Motor neuron (in vitro differentiated cells): ENCODE data around the gene ARL3. TPM values are rescaled to one million over a fixed set of nuclear protein-coding genes. Genes with fewer than 3 reads are reported as not detected.
A peak's percentile ranks its signal among the peaks of the same experiment; 100 is the strongest.
"Not testable (repeated sequence)": the region's sequence is repeated elsewhere in the genome, so short reads cannot be mapped to it uniquely, and the experiment has no call there.

ENCODE experiments used
- ATAC-seq, 8 experiments: fragments of 200-7000 bp; cut with Tn5 transposase; replicated peaks in 6 of 8; 2 replicates each; pipeline ENCODE4 v1.8.0; 2021; ENCODE audit warnings: mild to moderate bottlenecking in 8 of 8, moderate library complexity in 8 of 8
- H3K27ac ChIP-seq, 2 donors: fragments of 250-450 bp; sonication (Bioruptor Pico); 2 replicates each; pipeline ENCODE4 v1.9.0; 2021; ENCODE audit warnings: antibody characterized with exemption in 2 of 2, mild to moderate bottlenecking in 2 of 2, moderate library complexity in 1 of 2
- H3K4me1 ChIP-seq, 2 donors: fragments of 250-450 bp; sonication (Bioruptor Pico); replicated peaks in 1 of 2; 2 replicates each; pipeline ENCODE4 v1.6.1; 2021; ENCODE audit warnings: antibody characterized with exemption in 2 of 2, mild to moderate bottlenecking in 2 of 2, moderate library complexity in 1 of 2
- H3K4me3 ChIP-seq, 5 donors: fragments of 250-450 bp; sonication (Bioruptor Pico); 2 replicates each; pipeline ENCODE4 v1.9.0; 2021; ENCODE audit warnings: antibody characterized with exemption in 5 of 5, mild to moderate bottlenecking in 5 of 5, moderate library complexity in 4 of 5
- WGBS, 10 experiments: fragments of 450-650 bp; shearing (Covaris generic); methylation state at CpG; one replicate each; pipeline ENCODE4 v1.0.0; 2022; 5-methylcytosine and 5-hydroxymethylcytosine counted together
- in situ Hi-C, 9 experiments: fragments of 400-800 bp; cut with MboI; loops; one replicate each; pipeline ENCODE4 v1.15.0; 2021; ENCODE audit warnings: low sequenced_read_pairs in 9 of 9, low pct_unique_long_range_greater_than_20kb in 2 of 9; ENCODE audit not compliant: unreplicated experiment in 9 of 9
- total RNA-seq, 8 experiments: library from RNA; unstranded; fragments of 300-600 nt; gene quantifications; 2 replicates each; pipeline versions ENCODE4 v1.2.3 to v1.2.4, GENCODE V29; 2022

The ARL3 gene
- total RNA-seq, 8 experiments from 2014 or later: 4.9 to 29.8 (median 19.4) TPM

DNA sequence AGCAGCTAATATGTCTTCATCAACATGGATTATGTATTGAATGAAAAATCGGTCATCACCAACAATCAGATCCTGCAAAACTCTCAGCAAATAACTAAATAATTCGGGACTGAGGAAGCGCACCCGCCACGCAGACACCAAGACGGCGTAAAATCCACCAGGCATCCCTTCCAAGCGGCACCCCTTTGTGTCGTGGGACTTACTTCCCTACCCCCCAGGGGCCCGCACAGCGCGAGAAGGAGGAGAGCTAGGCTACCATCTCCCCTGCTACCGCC, 721 bp downstream of the ARL3 start:
- Histone ChIP-seq H3K4me3 (peak overlapping the region; percentile 66 to 95 (median 70)), H3K4me1 (peaks cover 18% of the 10 kb centered on the region in 2 donors), H3K27ac (peak overlapping the region; percentile 85 to 90)
- in situ Hi-C loops: no loop called here
- peak in 1 of 8 experiments; percentile 37 for ATAC-seq
- 0 to 4% (median 0%) methylated on average over 2 to 7 of the region's 13 CpGs; no CpG with 5 or more reads in 3 of the 10 experiments for WGBS, 10 experiments

DNA sequence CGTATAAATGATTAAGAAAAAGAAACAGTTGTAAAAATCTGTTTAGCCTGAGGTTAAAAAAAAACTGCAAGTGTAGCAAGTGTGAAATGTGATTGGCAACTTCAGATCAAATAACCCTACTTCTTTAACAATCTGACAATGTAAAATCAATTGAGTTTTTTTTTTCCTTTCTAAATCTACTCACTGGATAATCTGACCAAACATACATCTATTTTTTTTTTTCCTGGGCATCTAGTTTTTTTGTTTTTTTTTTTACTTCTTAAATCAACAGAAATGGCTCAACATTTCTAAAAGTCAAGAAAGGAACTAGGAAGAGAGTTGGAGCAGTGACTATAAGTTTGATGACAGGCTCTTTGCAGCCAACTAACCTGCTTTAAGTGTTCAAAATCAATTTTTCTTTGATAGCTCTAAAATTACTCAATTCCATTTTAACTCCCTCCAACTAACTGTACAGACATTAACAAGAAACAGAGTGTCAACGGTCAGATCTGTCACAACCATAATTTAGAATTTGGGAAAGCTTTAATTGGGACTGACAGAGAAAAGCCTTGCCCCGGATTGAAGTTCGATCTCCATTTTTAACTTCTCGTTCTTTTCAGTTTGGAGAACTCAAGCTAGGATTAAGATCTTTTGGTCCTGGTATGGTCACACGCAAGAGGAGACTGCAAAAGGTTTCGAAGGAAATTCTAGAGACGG, 1.2 kb downstream of the ARL3 start:
- ATAC-seq: no peak
- in situ Hi-C loops: no loop called here
- Histone ChIP-seq H3K4me3 (peak overlapping the region; percentile 66 to 95 (median 70)), H3K4me1 (peaks cover 13% of the 10 kb centered on the region in 2 donors), H3K27ac (peak overlapping the region; percentile 85 to 90)
- 0 to 60% (median 8%) methylated on average over 1 to 8 of the region's 8 CpGs for WGBS, 10 experiments

- no peak for ATAC-seq
- Histone ChIP-seq H3K4me1 (peaks cover 10 to 11% of the 10 kb centered on the region in 2 donors), H3K4me3 (no peak overlapping the region), H3K27ac (no peak overlapping the region)
- 43 to 92% (median 87%) methylated on average over 1 to 4 of the region's 4 CpGs; no CpG with 5 or more reads in 1 of the 10 experiments for WGBS, 10 experiments
- in situ Hi-C loops: no loop called here
Observed at GRCh38 chr10:102712089-102712488, 2.1 kb downstream of the ARL3 start.

DNA sequence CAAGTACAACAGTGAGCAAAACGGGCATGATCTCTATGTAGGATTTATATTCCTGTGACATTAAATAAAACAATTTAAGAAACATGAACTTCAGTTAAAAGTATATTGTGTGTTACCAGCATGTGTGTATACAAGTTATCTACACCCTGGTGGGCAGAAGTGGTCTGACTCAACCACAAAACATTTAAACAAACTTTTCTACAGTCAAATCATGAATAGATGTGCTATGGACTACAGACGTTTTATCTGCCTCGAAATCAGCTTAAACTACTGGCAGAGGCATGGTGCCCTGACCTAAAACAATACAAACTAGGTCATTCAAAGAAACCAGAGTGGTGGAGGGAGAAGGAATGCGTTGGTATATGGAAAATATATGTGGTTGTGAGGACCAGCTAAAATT, 3.6 kb downstream of the ARL3 start:
- H3K4me3 ChIP-seq: no peak overlapping the region
- H3K27ac ChIP-seq: no peak overlapping the region
- in situ Hi-C loops: no loop called here
- WGBS, 10 experiments: 0 to 100% (median 61%) methylated on average over 1 to 4 of the region's 4 CpGs; no CpG with 5 or more reads in 1 of the 10 experiments
- peaks cover 8 to 11% of the 10 kb centered on the region in 2 donors for H3K4me1 ChIP-seq
- no peak for ATAC-seq

- WGBS, 10 experiments: 55 to 100% (median 90%) methylated on average over 1 to 2 of the region's 2 CpGs; no CpG with 5 or more reads in 1 of the 10 experiments
Observed at GRCh38 chr10:102705531-102705930, 8.7 kb downstream of the ARL3 start.

DNA sequence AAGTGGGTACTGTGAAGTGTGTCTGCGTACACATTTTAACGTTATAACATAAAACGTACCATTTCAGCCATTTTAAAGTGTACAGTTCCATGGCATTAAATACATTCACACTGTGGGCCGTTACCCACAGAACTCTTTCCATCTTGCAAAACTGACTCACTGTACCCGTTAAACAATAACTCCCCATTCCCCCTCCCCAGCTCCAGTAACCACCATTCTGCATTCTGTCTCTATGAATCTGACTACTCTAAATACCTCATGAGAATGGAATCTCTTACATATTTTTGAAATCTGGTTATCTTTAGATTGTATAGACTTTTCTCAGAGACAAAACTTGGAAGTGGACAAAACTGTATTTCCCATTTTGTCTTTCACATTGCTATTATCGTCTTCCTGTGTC, 9.3 kb downstream of the ARL3 start:
- Histone ChIP-seq H3K4me1 (peaks cover 0 to 2% of the 10 kb centered on the region in 2 donors), H3K4me3 (no peak overlapping the region), H3K27ac (no peak overlapping the region)
- in situ Hi-C loops: no loop called here
- WGBS, 10 experiments: 18 to 94% (median 80%) methylated on average over 1 to 6 of the region's 6 CpGs; no CpG with 5 or more reads in 3 of the 10 experiments
- no peak for ATAC-seq

More at GRCh38 chr10:102705531-102705930, 8.7 kb downstream of the ARL3 start:
- in situ Hi-C loops: no loop called here
- Histone ChIP-seq H3K4me3 (no peak overlapping the region), H3K4me1 (peaks cover 0 to 2% of the 10 kb centered on the region in 2 donors), H3K27ac (no peak overlapping the region)
- no peak for ATAC-seq

- no peak overlapping the region for H3K4me3 ChIP-seq
- no peak for ATAC-seq
- 60 to 100% (median 90%) methylated on average over 1 to 2 of the region's 2 CpGs for WGBS, 10 experiments
- no peak overlapping the region for H3K27ac ChIP-seq
- H3K4me1 ChIP-seq: no peaks in the 10 kb centered on the region
- in situ Hi-C loops: no loop called here
Observed at GRCh38 chr10:102702742-102703141, 11.5 kb downstream of the ARL3 start.

DNA sequence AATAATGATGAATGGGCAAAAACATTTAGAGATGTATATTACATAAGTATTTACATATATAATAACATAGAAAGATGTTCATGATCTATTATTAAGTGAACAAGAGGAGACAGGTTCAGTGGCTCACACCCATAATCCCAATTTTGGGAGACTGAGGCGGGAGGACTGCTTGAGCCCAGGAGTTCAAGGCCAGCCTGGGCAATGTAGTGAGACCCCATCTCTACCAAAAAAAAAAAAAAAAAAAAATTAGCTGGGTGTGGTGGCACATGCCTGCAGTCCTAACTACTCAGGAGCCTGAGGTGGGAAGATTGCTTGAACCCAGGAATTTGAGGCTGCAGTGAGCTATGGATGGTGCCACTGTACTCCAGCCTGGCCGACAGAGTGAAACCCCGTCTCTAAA, 12.4 kb downstream of the ARL3 start:
- in situ Hi-C loops: no loop called here

DNA sequence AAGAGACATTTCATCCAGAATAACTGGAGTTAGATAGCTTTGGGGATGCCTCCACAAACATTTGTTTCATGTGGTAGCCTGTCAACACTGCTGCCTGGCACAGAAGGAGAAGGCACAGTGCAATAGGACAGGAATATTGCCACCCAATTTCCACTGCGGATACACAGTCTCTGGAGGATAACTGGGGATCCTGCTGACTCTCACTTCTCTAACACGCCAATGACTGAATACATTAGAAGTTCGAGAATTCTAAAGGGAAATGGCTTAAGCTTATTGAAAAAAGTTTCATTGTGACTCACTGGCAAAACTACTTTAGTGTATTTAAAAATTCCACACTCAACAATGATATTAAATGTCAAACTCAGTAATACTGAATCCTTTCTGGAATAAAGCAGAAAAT, 12.9 kb downstream of the ARL3 start:
- no peaks in the 10 kb centered on the region for H3K4me1 ChIP-seq
- in situ Hi-C loops: no loop called here
- no peak for ATAC-seq
- H3K27ac ChIP-seq: no peak overlapping the region
- 73 to 100% (median 96%) methylated on average over 1 to 3 of the region's 3 CpGs; no CpG with 5 or more reads in 1 of the 10 experiments for WGBS, 10 experiments
- H3K4me3 ChIP-seq: no peak overlapping the region

More for the DNA sequence above, 12.4 kb downstream of the ARL3 start:
- H3K27ac ChIP-seq: no peak overlapping the region
- no peaks in the 10 kb centered on the region for H3K4me1 ChIP-seq
- WGBS, 10 experiments: 100% methylated on average over 1 to 3 of the region's 3 CpGs; no CpG with 5 or more reads in 6 of the 10 experiments
- ATAC-seq: no peak
- H3K4me3 ChIP-seq: no peak overlapping the region

- no peaks in the 10 kb centered on the region for H3K4me1 ChIP-seq
- no peak overlapping the region for H3K27ac ChIP-seq
- H3K4me3 ChIP-seq: no peak overlapping the region
- ATAC-seq: peak in 2 of 8 experiments; percentile 54 to 55
- in situ Hi-C loops: no loop called here
- 14 to 100% (median 86%) methylated on average over 1 to 2 of the region's 2 CpGs; no CpG with 5 or more reads in 1 of the 10 experiments for WGBS, 10 experiments
Observed at GRCh38 chr10:102698894-102699293, 15.3 kb downstream of the ARL3 start.

DNA sequence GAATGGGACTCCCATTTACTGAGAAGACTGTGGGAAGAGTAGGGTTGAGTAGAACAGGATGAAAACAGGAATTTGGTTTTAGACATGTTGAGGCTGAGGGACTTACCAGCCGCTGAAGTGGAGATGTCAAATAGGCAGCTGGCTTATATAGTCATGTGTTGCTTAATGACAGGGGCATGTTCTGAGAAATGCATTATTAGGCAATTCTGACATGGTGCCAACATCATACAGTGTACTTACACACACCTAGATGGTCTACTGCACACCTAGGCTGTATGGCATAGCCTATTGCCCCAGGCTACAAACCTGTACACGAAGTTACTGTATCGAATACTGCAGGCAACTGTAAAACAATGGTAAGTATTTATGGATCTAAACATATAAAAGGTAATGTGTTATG, 17.5 kb downstream of the ARL3 start:
- no peak for ATAC-seq

DNA sequence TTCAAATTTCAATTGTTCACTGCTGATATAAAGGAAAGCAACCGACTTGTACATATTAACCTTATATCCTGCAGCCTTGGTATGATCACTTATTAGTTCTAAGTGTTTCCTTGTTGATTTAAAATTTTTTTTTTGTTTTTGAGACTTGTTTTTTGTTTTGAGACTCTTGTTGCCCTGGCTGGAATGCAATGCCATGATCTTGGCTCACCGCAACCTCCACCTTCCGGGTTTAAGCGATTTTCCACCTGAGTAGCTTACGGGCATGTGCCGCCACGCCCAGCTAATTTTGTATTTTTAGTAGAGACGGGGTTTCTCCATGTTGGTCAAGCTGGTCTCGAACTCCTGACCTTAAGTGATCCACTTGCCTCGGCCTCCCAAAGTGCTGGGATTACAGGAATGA, 18.8 kb downstream of the ARL3 start:
- H3K4me1 ChIP-seq, H3K27ac ChIP-seq, ATAC-seq, H3K4me3 ChIP-seq, in situ Hi-C loops: not testable (repeated sequence)
- 91 to 100% (median 97%) methylated on average over 2 to 10 of the region's 10 CpGs for WGBS, 10 experiments

More for the DNA sequence above, 17.5 kb downstream of the ARL3 start:
- Histone ChIP-seq H3K27ac (no peak overlapping the region), H3K4me3 (no peak overlapping the region), H3K4me1 (no peaks in the 10 kb centered on the region)
- WGBS, 10 experiments: 96 to 100% (median 100%) methylated on average over 1 to 3 of the region's 3 CpGs; no CpG with 5 or more reads in 4 of the 10 experiments
- in situ Hi-C loops: no loop called here

- ATAC-seq: peak in 6 of 8 experiments; percentile 27 to 83 (median 53)
- WGBS, 10 experiments: 16 to 90% (median 62%) methylated on average over 1 to 7 of the region's 8 CpGs
- Histone ChIP-seq H3K4me1 (peaks cover 0 to 3% of the 10 kb centered on the region in 2 donors), H3K4me3 (no peak overlapping the region), H3K27ac (no peak overlapping the region)
- in situ Hi-C loops: no loop called here
Observed at GRCh38 chr10:102691285-102692066, 22.7 kb downstream of the ARL3 start.
